HTERT RPE-1 (cell line): ENCODE data around the gene CACNA2D3.
"Not testable (repeated sequence)": the region's sequence is repeated elsewhere in the genome, so short reads cannot be mapped to it uniquely, and the experiment has no call there.

Experiments used
- in situ Hi-C: fragments of 300-500 bp; cut with MboI; formaldehyde crosslinking; loops from 4 replicates; pipeline ENCODE4 v1.14.3; 2020; ENCODE audit warnings: low sequenced_read_pairs

The CACNA2D3 gene

GRCh38 chr3:55085231-55085630, 962.9 kb downstream of the CACNA2D3 start:
- in situ Hi-C loops: no loop called here

- in situ Hi-C loops: no loop called here
Measured at GRCh38 chr3:55089211-55089610, 966.9 kb downstream of the CACNA2D3 start.

GRCh38 chr3:55090291-55090690, 967.9 kb downstream of the CACNA2D3 start:
- in situ Hi-C loops: no loop called here

DNA sequence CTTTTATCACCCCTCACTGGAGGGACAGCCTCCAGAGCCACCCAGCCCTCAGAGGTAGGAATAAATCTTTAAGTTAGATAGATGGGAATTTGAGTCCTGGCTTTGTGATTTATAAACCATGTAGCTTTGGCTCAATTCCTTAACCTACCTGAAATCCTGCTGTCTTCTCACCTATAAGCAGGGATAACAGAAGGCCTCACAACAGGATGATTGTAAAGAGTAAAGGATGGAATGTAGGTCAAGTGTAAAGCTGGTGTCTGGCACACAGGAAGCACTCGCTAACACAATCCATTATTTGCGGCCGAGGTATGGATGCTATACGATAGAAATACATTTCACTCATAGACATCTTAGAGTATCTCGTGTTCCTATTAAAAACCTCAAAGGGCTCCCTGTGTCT, 968.4 kb downstream of the CACNA2D3 start:
- in situ Hi-C loops: no loop called here

GRCh38 chr3:55091381-55092225, 969.3 kb downstream of the CACNA2D3 start:
- in situ Hi-C loops: no loop called here

GRCh38 chr3:55094676-55095075, 972.3 kb downstream of the CACNA2D3 start:
- in situ Hi-C loops: no loop called here

DNA sequence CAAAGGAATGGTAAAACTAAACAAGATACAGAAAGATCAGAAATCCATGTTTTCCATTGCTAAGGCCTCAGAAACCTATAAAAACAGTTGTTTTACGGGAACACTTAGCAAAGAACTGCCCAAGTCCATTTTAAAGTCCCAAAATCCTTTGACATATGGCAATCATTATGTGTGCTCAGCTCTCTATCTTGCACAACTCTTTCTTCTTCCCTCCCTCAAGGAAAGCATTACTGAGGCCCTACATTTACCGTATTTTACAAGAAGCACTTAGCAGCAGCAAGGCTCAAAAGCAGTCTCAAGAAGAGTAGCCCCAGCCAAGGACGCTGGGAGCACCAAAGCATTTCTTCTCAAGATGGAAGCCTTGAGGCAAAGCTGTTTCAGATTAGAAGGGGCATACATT, 975.1 kb downstream of the CACNA2D3 start:
- in situ Hi-C loops: no loop called here

DNA sequence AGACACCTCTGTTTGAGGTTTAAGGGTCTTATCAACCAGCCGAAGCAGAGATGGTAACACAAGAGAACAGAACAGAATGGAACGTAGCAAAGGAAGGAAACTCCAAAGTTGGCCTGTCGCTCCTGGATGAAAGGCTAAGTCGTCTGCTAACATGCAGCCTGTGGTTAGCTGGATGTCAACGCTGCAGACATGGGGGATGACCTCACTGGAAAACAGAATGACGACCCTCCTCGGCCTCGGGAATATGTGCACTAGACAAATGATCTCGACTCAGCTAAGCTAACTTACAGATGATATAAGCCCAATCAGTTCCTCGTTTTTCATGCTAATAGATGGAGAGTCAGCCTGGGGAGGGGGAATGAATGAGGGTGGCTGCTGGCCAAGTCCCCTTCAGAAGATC, 983.3 kb downstream of the CACNA2D3 start:
- in situ Hi-C loops: no loop called here

- in situ Hi-C loops: no loop called here
Measured at GRCh38 chr3:55107187-55107586, 984.8 kb downstream of the CACNA2D3 start.

- in situ Hi-C loops: not testable (repeated sequence)
Measured at GRCh38 chr3:55111906-55112305, 989.6 kb downstream of the CACNA2D3 start.

DNA sequence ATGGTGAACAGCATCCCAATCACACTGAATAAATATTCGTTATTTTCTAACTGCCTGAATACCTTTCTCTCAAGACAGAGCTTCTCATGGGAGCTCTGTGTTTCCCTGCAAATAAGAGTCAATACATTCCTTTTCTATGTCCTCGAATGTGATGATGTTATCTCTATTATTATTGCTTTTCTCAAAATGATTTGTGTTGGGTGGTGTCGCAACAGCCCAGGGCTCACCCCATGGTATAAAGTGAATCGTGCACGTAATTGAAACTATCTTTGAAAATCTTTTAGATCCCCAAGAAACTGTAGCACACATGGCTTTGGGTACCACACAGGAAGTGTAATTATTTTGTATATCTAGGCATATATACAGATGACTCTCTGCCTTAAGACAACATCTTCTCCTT, 996.1 kb downstream of the CACNA2D3 start:
- in situ Hi-C loops: no loop called here

GRCh38 chr3:55119268-55119667, 996.9 kb downstream of the CACNA2D3 start:
- in situ Hi-C loops: no loop called here

DNA sequence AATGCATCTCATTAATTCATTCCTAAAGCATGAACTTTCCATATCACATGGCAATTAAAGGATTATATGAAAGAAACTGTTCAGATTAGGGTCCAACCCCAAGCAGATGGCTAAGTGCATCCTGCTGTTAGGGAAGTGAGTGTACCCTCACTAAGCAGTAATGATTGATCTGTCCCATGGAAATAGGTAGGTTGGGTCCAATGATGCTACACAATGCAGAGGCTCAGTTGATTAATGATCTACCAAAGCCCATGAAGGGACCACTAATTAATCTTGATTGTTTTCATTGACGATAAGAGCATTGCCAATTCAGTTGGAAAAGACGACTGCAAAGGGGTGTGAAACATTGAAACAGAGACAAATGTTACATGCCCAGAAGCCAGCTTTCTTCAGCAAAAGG, 1000.0 kb downstream of the CACNA2D3 start:
- in situ Hi-C loops: no loop called here
